OCI-LY3 (cell line): ENCODE data around the gene CHRM4.
A peak's percentile ranks its signal among the peaks of the same experiment; 100 is the strongest.

Experiments
- H2AFZ ChIP-seq: fragments of 200-600, 300-600 bp; shearing (Covaris generic); 2 replicates; pipeline ENCODE4 v1.6.0; 2014; ENCODE audit warnings: antibody characterized with exemption, low read depth, low read length
- H3K27ac ChIP-seq: fragments of 200-600, 300-600 bp; sonication (generic); 2 replicates; pipeline ENCODE4 v1.5.1; 2014; ENCODE audit warnings: mild to moderate bottlenecking, low read length, moderate library complexity, mixed read lengths
- H3K27me3 ChIP-seq: fragments of 200-600, 300-600 bp; sonication (generic); 2 replicates; pipeline ENCODE4 v1.6.1; 2014; ENCODE audit warnings: low read depth, low read length, mixed read lengths
- H3K36me3 ChIP-seq: fragments of 200-600, 300-600 bp; sonication (generic); replicated peaks from 2 replicates; pipeline ENCODE3; 2014; ENCODE audit warnings: low read depth, low read length, mixed read lengths
- H3K4me1 ChIP-seq: fragments of 300-600, 200-600 bp; sonication (generic); 2 replicates; pipeline ENCODE4 v1.6.1; 2014; ENCODE audit warnings: low read length, mixed read lengths
- H3K4me2 ChIP-seq: fragments of 200-600, 300-600 bp; sonication (generic); 2 replicates; pipeline ENCODE4 v1.6.1; 2014; ENCODE audit warnings: low read length, mixed read lengths
- H3K4me3 ChIP-seq: fragments of 300-600, 200-600 bp; sonication (generic); 2 replicates; pipeline ENCODE4 v1.5.1; 2014; ENCODE audit warnings: antibody characterized with exemption, mild to moderate bottlenecking, low read length, moderate library complexity
- H3K79me2 ChIP-seq: fragments of 300-600, 200-600 bp; shearing (Covaris generic); 2 replicates; pipeline ENCODE4 v1.6.1; 2014; ENCODE audit warnings: mild to moderate bottlenecking, low read length, mixed read lengths
- H3K9ac ChIP-seq: fragments of 300-600, 200-600 bp; shearing (Covaris generic); 2 replicates; pipeline ENCODE4 v1.6.0; 2014; ENCODE audit warnings: mild to moderate bottlenecking, low read length, moderate library complexity
- H3K9me3 ChIP-seq: fragments of 200-600, 300-600 bp; shearing (Covaris generic); 2 replicates; pipeline ENCODE4 v1.6.1; 2014; ENCODE audit warnings: low read length, mixed read lengths; ENCODE audit not compliant: insufficient read depth
- H4K20me1 ChIP-seq: fragments of 200-600, 300-600 bp; sonication (generic); 2 replicates; pipeline ENCODE4 v1.6.1; 2016; ENCODE audit warnings: low read length, mixed read lengths; ENCODE audit not compliant: insufficient read depth
- EZH2phosphoT487 ChIP-seq: fragments of 200-600 bp; shearing (Covaris generic); IDR thresholded peaks from 2 replicates; pipeline ENCODE4 v1.6.1; 2018; ENCODE audit warnings: antibody characterized with exemption, mixed run types, low read depth
- TF ChIP-seq, protein P1 (sequence below): fragments of 200-600, 300-600 bp; sonication (generic); IDR thresholded peaks from 2 replicates; pipeline ENCODE4 v1.5.1; 2014; ENCODE audit warnings: antibody characterized with exemption, low read length, low read depth

Gene CHRM4

DNA sequence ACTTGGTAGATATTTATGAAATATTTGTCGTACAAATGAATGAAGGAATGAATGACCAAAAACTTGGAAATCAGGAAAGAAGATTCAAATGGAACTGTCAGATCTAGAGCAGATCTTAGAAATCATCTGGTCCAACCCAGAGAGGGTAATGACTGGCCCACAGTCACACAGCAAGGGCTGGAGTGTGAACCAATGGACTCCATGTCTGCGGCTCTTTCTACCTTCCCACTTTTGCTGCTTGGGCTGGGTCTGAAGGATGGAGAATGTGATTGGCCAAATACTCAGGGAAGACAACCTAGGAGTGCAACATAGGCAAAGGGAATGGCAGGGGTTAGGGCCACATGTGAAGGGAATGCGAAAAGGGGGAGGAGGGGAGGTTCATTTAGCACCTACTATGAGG lies 50.1 kb downstream of the CHRM4 start:
- Histone ChIP-seq H3K9me3 (no peaks in the 10 kb centered on the region), H3K9ac (no peak overlapping the region), H4K20me1 (no peaks in the 10 kb centered on the region), H3K4me2 (no peak overlapping the region), H3K36me3 (no peaks in the 10 kb centered on the region), H3K79me2 (no peaks in the 10 kb centered on the region), H3K27ac (no peak overlapping the region), H3K4me3 (no peak overlapping the region), H3K4me1 (peaks cover 16% of the 10 kb centered on the region), H2AFZ (no peak overlapping the region), H3K27me3 (peaks cover 17% of the 10 kb centered on the region)
- TF ChIP-seq EZH2phosphoT487, result no peak
- TF ChIP-seq, protein P1, sequence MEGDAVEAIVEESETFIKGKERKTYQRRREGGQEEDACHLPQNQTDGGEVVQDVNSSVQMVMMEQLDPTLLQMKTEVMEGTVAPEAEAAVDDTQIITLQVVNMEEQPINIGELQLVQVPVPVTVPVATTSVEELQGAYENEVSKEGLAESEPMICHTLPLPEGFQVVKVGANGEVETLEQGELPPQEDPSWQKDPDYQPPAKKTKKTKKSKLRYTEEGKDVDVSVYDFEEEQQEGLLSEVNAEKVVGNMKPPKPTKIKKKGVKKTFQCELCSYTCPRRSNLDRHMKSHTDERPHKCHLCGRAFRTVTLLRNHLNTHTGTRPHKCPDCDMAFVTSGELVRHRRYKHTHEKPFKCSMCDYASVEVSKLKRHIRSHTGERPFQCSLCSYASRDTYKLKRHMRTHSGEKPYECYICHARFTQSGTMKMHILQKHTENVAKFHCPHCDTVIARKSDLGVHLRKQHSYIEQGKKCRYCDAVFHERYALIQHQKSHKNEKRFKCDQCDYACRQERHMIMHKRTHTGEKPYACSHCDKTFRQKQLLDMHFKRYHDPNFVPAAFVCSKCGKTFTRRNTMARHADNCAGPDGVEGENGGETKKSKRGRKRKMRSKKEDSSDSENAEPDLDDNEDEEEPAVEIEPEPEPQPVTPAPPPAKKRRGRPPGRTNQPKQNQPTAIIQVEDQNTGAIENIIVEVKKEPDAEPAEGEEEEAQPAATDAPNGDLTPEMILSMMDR, result no peak

DNA sequence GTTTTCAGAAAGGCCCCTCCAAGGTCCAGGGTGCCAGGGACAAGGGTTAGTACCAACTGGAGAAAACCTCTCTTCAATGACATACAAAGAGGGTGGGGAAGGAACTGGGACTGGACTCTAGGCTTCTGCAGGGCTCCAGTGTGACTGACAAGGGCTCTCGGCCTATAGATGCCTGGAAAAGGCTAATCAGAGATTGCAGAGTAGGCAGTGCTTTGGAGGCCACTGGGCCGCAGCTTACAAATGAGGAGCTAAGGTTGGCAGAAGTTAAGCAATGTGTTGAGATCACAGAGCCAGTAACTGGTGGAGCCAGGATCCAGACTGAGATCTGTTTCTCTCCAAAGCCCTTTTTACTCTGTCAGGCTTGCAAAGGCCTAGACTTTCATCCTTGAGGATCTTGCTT lies 51.8 kb downstream of the CHRM4 start:
- TF ChIP-seq, protein P1, result no peak
- TF ChIP-seq EZH2phosphoT487, result no peak
- no peaks in the 10 kb centered on the region for H3K79me2 ChIP-seq
- no peak overlapping the region for H3K4me3 ChIP-seq
- H3K4me1 ChIP-seq, result peaks cover 11% of the 10 kb centered on the region
- no peaks in the 10 kb centered on the region for H3K9me3 ChIP-seq
- no peak overlapping the region for H3K9ac ChIP-seq
- no peak overlapping the region for H3K27ac ChIP-seq
- H2AFZ ChIP-seq, result no peak overlapping the region
- H3K36me3 ChIP-seq, result no peaks in the 10 kb centered on the region
- no peaks in the 10 kb centered on the region for H4K20me1 ChIP-seq
- H3K27me3 ChIP-seq, result peaks cover 13% of the 10 kb centered on the region
- no peak overlapping the region for H3K4me2 ChIP-seq

DNA sequence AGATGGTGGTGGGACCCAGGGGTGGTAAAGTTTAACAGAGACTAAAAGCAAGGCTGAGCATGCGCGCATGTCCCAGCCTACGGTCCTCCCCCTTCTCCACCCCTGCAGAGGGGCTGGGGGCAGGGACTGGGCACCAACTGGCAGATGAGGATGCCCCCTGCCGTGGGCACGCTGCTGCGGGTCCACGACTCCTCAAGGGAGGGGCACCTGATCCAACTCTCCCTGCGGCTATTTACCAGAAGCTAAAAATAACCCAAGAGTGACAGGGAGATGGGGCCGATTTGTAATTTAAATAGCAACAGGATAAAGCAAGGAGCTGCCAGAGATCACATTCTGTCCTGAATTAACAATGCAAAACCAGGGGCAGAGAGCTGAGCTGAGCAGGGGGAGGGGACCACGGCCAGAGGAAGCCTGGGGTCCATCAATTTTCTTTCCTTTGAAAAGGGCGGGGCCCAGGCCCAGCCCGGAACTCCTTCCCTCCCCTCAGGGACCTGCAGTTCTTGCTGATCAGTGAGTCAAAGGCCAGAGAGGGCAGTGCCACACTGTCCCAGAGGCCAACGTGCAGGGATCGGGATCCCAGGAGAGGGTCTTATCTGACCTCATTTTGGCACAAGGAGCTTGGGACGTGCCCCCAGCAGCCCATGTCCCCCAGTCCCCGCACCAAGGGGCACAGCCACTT lies 52.4 kb downstream of the CHRM4 start:
- Histone ChIP-seq H2AFZ (peak overlapping the region; percentile 48; the same call in 1 of the 2 replicates), H3K27me3 (peaks cover 10% of the 10 kb centered on the region), H3K36me3 (no peaks in the 10 kb centered on the region), H4K20me1 (no peaks in the 10 kb centered on the region), H3K4me3 (no peak overlapping the region), H3K9me3 (no peaks in the 10 kb centered on the region), H3K4me1 (peaks cover 10% of the 10 kb centered on the region), H3K4me2 (0 out of 2 replicates have a peak overlapping the region, but pooled peaks have one; percentile 15), H3K9ac (no peak overlapping the region), H3K79me2 (no peaks in the 10 kb centered on the region), H3K27ac (no peak overlapping the region)
- TF ChIP-seq EZH2phosphoT487, result no peak
- TF ChIP-seq, protein P1, result no peak

DNA sequence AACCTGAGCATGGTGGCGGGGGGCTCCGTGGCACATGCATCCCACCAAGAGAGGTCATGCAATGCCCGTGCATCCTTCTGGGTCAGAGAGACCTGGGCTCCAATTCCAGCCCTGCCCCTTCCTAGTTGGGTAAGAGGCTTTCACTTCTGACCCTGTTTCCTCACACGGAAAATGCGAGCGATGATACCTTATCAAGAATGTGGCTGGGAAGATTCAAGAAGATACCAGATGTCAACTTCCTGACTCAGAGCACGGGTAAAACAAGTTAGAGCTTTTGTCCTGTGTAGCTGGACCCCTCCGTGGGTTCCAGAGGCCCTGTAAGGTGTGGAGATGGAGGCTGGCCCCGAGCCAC lies 53.0 kb downstream of the CHRM4 start:
- H3K9me3 ChIP-seq, result no peaks in the 10 kb centered on the region
- no peak for TF ChIP-seq EZH2phosphoT487
- TF ChIP-seq, protein P1, result no peak
- H3K27ac ChIP-seq, result no peak overlapping the region
- H3K4me2 ChIP-seq, result 0 out of 2 replicates have a peak overlapping the region, but pooled peaks have one; percentile 15
- peak overlapping the region; percentile 48; the same call in 1 of the 2 replicates for H2AFZ ChIP-seq
- H3K36me3 ChIP-seq, result no peaks in the 10 kb centered on the region
- H3K9ac ChIP-seq, result no peak overlapping the region
- H4K20me1 ChIP-seq, result no peaks in the 10 kb centered on the region
- H3K27me3 ChIP-seq, result peaks cover 10% of the 10 kb centered on the region
- no peaks in the 10 kb centered on the region for H3K79me2 ChIP-seq
- H3K4me3 ChIP-seq, result no peak overlapping the region
- peaks cover 10% of the 10 kb centered on the region for H3K4me1 ChIP-seq
